HG02610 (cell line): ENCODE data around the gene CLDN19.

Source experiments
- ATAC-seq: cut with Tn5 transposase; IDR thresholded peaks from one replicate; pipeline ENCODE4 v1.9.1; 2021; ENCODE audit warnings: mild to moderate bottlenecking, moderate library complexity; ENCODE audit not compliant: unreplicated experiment

Gene CLDN19, protein sequence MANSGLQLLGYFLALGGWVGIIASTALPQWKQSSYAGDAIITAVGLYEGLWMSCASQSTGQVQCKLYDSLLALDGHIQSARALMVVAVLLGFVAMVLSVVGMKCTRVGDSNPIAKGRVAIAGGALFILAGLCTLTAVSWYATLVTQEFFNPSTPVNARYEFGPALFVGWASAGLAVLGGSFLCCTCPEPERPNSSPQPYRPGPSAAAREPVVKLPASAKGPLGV

GRCh38 chr1:42739753-42740700 is at the start of gene CLDN19:
Gene CLDN19, minus strand, starts transcription at chr1:42740236. Its CDS starts 173 bp downstream, at chr1:42740063.
- no peak for ATAC-seq

GRCh38 chr1:42788021-42788420 is 48.0 kb upstream of the CLDN19 start:
- no peak for ATAC-seq

GRCh38 chr1:42786097-42786496 is 46.1 kb upstream of the CLDN19 start:
- ATAC-seq: no peak

- no peak for ATAC-seq
These were observed 45.1 kb upstream of the CLDN19 start, which contains the start of gene TMEM269 for GRCh38 chr1:42784946-42785693. Gene TMEM269, plus strand, starts transcription at chr1:42784991. Its CDS starts 4,903 bp downstream, at chr1:42789894.

- ATAC-seq: no peak
These were observed 44.5 kb upstream of the CLDN19 start for GRCh38 chr1:42784547-42784945.

DNA sequence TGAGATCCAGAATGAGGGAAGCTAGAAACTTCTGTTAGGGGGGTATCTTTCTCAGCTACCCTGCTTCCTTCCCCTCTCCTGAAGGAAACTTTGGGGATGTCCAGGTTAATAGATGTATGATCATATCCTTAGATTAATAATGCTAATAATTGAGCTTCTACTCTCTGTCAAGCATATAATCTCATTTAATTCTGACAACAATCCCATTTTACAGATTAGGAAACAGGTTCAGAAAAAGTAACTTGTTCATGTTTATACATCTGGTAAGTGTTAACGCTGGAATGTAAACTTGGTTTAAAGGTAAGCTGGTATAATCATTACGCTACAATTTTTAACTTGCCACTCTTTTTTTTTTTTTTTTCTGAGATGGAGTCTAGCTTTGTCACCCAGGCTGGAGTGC is 43.1 kb upstream of the CLDN19 start:
- ATAC-seq: no peak

DNA sequence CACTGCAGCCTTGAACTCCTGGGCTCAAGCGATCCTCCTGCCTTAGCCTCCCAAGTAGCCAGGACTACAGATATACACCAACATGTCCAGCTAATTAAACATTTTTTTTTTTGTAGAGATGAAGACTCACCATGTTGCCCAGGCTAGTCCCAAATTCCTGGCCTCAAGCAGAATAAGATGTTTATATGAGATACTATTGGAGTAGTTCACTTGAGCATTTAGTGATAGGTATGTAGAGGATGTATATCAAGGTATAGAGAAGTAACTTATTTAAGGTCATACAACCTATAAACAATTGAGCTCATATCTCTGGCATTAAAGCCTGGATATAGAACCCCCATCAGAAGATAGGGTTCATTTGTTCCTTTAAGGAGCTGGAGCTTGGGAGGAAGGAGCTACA is 40.1 kb upstream of the CLDN19 start:
- ATAC-seq: no peak

DNA sequence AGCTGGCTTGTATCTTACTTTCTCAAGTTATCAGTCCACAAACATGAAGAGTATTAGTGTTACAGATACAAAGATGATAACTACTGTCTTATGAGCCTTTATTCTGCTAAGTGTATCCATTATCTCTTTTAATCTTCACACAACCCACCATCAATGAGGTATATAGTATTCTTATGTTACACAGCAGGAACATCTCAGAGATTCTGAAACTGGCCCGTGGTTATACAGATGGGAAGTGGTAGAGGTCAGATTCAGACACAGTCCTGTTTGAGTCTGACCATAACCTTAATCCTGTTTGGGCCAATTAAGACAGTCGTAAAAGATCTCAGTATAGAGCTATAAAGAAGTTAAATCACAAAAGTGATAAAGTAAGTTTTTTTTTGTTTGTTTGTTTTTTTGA is 39.7 kb upstream of the CLDN19 start:
- ATAC-seq: peak; percentile 46

DNA sequence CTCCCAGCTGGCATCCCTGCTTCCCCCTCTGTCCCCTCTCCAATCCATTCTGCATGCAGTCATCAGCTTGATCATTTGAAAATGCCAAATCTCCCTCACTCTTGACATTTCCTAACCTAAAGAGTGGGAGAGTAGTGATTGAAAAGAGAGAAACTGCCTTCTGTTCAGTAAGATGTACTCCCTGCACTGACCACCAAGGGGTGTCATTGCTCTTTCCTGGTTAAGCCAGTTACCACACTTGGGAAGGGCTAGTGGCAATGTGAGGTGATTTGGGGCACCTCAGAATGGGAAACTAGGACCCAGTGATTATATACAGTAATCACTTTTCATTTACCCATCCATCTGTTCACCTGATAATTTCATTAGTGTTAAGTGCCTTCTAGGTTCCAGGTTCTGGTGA is 37.8 kb upstream of the CLDN19 start:
- ATAC-seq: no peak

DNA sequence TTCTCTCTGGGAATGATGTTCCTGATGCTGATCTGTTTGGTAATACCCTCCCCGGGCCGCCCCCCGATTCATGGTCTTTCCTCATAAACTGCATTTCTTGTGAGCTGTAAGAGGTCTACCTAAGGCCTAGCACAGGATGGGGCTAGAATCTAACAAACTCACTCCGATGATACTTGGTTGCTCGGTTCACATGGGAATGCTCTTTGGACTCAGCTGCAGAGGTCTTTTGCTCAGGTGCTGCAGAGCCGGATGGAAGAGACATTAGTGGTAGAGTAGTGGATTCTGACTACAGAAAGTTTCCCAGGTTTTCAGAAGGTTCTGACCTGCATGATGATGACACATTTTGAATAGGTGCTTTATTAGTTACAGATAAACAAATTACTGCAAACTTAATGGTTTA is 36.5 kb upstream of the CLDN19 start:
- no peak for ATAC-seq

GRCh38 chr1:42774928-42775526 is 35.0 kb upstream of the CLDN19 start:
- ATAC-seq: no peak

- no peak for ATAC-seq
These were observed 33.4 kb upstream of the CLDN19 start for GRCh38 chr1:42773420-42773819.

DNA sequence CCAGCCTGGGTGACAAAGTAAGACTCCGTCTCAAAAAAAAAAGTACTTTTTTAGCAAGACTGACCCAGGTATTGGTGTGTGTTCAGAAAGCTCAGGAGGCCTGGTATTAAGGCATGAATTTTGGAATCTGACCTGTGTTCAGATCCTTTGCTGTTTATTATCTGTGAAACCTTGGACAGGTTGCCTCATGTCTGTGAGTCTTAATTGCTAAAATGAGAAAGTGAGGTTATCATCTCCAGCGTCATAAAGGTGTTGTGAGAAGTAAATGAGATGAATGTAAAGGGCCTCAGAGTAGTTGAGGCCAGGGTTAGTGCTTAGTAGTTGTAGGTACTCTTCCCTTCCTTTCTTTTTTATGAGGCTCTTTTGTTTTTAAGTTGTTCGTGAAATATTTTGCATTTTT is 29.8 kb upstream of the CLDN19 start:
- ATAC-seq: no peak

GRCh38 chr1:42768172-42768571 is 28.1 kb upstream of the CLDN19 start:
- no peak for ATAC-seq

DNA sequence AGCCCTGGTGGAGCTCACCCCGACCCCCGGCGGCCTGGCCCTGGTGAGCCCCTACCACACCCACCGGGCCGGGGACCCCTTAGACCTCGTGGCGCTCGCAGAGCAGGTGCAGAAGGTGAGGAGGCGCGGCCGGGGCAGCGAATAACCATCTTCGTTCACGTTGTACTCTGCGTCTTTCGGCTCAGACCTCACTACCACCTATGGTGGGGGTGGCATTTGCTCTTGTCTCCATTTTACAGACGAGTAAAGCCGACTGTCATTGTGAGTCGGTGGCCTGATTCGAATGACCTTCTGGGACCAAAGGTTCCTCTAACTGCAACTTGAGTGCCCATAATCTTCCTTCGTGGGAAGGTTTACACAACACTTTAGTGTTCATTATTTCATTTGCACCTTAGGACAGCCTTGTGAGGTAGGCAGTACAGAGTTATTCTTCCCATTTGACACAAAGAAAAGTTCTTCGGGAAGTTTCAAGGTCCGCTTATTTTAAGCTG is 27.5 kb upstream of the CLDN19 start:
- ATAC-seq: peak; percentile 9

GRCh38 chr1:42766741-42767509 is 26.9 kb upstream of the CLDN19 start, which contains the start of the genes C1orf50 and P3H1:
Gene C1orf50, plus strand, starts transcription at chr1:42767249. Its CDS starts 63 bp downstream, at chr1:42767312.
Gene P3H1, minus strand, starts transcription at chr1:42767028. Its CDS starts 57 bp downstream, at chr1:42766971.
- ATAC-seq: peak; percentile 92

- peak; percentile 8 for ATAC-seq
These were observed 26.1 kb upstream of the CLDN19 start for GRCh38 chr1:42765832-42766740.

DNA sequence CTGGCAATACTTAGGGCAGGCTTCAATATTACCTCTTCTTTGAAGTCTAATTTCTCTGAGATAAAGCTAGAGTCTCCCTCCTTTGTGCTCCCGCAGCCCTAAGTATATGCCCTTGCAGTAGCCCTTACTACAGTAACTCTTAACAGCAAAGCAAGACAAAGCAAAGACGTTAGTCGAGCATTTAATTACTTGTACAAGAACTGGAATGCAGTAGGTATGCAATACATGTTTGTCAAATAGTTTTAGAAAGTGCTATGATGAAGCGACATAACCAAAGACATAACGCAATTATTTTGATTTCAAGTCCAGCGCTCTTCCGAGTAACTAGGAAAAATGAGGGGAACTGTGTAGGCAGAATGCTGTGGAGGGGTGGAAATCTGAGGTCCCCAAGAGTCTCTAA is 25.2 kb upstream of the CLDN19 start:
- no peak for ATAC-seq

DNA sequence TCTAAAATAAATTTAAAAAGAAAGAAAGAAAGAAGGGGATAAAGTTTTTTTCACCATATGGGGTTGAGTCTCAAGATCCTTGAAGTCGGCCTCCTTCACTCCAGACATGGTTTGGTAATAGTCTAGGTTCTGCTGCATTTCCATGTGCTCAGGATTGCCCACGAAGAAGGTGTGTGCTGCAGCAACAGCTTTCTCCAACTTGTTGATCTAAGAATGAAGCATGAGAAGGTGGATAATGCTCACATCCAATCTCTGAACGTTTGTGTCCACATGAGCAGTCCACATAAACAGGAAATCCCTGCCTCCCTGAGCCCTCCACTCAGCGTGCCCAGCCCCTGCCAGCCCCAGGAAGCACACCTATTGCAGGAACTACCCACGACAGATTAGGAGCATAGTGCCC is 22.2 kb upstream of the CLDN19 start:
- ATAC-seq: no peak
